Uterus (tissue), 2 donors: ENCODE measurements around the gene F12.

Experiments
- POLR2A ChIP-seq, 2 donors: fragments of 450-650 bp; IDR thresholded peaks; one replicate each; pipeline ENCODE4 v1.6.1; 2016; ENCODE audit warnings: antibody characterized with exemption in 2 of 2, mild to moderate bottlenecking in 1 of 2, moderate library complexity in 1 of 2
- TF ChIP-seq, protein P1 (sequence below), 4 experiments: fragments of 200-600 bp in 2 of 4; fragments of 450-650 bp in 2 of 4; sonication (generic) in 2 of 4; IDR thresholded peaks; one replicate each; pipeline ENCODE4 v1.5.1; 2016 to 2019; ENCODE audit warnings: antibody characterized with exemption in 4 of 4, mild to moderate bottlenecking in 2 of 4, moderate library complexity in 1 of 4

DNA sequence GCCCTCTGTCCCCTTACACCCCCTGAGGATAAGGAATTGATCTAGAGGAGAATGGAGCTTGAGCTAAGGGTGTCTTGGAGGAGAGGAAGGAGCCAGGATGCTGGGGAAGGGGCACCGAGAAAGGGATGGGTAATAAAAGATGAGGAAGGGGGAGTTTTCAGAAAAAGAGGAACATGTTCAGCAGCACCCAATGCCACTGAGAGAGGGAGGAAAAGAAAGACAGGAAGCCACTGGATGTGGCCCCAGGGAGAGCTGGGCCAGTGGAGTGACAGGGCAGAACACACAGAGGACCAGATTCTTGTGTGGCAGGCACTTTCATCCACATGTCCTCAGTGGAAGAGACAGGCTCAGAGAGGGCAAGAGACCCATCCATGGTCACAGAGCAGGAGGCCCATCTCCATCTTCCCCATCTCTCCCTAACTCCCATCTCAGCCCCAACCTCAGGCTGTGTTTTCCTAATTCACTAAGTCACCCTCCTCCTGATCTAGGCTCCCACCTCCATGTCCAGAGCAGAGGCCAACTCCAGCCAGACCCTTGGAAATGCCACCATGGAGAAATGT lies 16.1 kb downstream of the F12 start:
- TF ChIP-seq, protein P1, sequence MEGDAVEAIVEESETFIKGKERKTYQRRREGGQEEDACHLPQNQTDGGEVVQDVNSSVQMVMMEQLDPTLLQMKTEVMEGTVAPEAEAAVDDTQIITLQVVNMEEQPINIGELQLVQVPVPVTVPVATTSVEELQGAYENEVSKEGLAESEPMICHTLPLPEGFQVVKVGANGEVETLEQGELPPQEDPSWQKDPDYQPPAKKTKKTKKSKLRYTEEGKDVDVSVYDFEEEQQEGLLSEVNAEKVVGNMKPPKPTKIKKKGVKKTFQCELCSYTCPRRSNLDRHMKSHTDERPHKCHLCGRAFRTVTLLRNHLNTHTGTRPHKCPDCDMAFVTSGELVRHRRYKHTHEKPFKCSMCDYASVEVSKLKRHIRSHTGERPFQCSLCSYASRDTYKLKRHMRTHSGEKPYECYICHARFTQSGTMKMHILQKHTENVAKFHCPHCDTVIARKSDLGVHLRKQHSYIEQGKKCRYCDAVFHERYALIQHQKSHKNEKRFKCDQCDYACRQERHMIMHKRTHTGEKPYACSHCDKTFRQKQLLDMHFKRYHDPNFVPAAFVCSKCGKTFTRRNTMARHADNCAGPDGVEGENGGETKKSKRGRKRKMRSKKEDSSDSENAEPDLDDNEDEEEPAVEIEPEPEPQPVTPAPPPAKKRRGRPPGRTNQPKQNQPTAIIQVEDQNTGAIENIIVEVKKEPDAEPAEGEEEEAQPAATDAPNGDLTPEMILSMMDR (IDR thresholded peaks at IDR 0.05) = no peak
- TF ChIP-seq POLR2A (IDR thresholded peaks at IDR 0.05) = no peak
